Activated CD8-positive, alpha-beta T cell treated with anti-CD3 and anti-CD28 coated beads for 36 hours (primary cell): ENCODE measurements around the gene BAZ1B. TPM values are rescaled to one million over a fixed set of nuclear protein-coding genes. Genes with fewer than 3 reads are reported as not detected.
"Not testable (repeated sequence)": the region's sequence is repeated elsewhere in the genome, so short reads cannot be mapped to it uniquely, and the experiment has no call there.

Experiments used
- ATAC-seq: fragments of 200-7000 bp; cut with Tn5 transposase; one replicate; pipeline ENCODE4 v1.10.0; 2021; ENCODE audit warnings: mild to moderate bottlenecking, moderate library complexity
- CTCF ChIA-PET: fragments of 350-600 bp; sonication (Branson Sonifier 250); formaldehyde crosslinking; loops from one replicate; lab custom pipeline; 2021; ENCODE audit warnings: antibody characterized with exemption; lab: Charles Lee
- POLR2A ChIA-PET: fragments of 350-600 bp; sonication (Branson Sonifier 250); formaldehyde crosslinking; loops from one replicate; lab custom pipeline; 2021; ENCODE audit warnings: antibody characterized with exemption; lab: Charles Lee
- DNase-seq: peaks from one replicate; pipeline ENCODE4 v3.0.0-alpha.2; 2020
- H3K27ac Mint-ChIP-seq: one replicate; pipeline ENCODE4 v1.8.0; 2021; ENCODE audit warnings: mild to moderate bottlenecking, mixed read lengths
- H3K27me3 Mint-ChIP-seq: one replicate; pipeline ENCODE4 v1.8.0; 2021; ENCODE audit warnings: mixed read lengths
- H3K36me3 Mint-ChIP-seq: one replicate; pipeline ENCODE4 v1.8.0; 2021; ENCODE audit warnings: low read depth, mixed read lengths
- H3K4me1 Mint-ChIP-seq: one replicate; pipeline ENCODE4 v1.8.0; 2021; ENCODE audit warnings: low read depth, mixed read lengths
- H3K4me3 Mint-ChIP-seq: one replicate; pipeline ENCODE4 v1.8.0; 2021; ENCODE audit warnings: mild to moderate bottlenecking, moderate library complexity, mixed read lengths
- H3K9me3 Mint-ChIP-seq: one replicate; pipeline ENCODE4 v1.8.0; 2021; ENCODE audit warnings: mixed read lengths
- CTCF ChIP-seq: fragments of 200-600 bp; IDR thresholded peaks from one replicate; pipeline ENCODE4 v1.8.0; 2022; ENCODE audit warnings: antibody characterized with exemption, mild to moderate bottlenecking
- intact Hi-C: fragments of 100-400 bp; cut with micrococcal nuclease; formaldehyde crosslinking; loops from one replicate; pipeline ENCODE4 v1.10.0; 2022
- total RNA-seq, 2 experiments: library from RNA; stranded (reverse); gene quantifications; one replicate each; pipeline ENCODE4 v1.2.3, GENCODE V29; 2021

BAZ1B gene
- total RNA-seq, 2 experiments from 2014 or later = 82.4 to 82.6 TPM

GRCh38 chr7:73496626-73497025 is 25.5 kb downstream of the BAZ1B start:
- Mint-ChIP-seq H3K4me3 (no peak overlapping the region), H3K4me1 (peaks cover 6% of the 10 kb centered on the region), H3K36me3 (peaks cover 72% of the 10 kb centered on the region), H3K9me3 (no peaks in the 10 kb centered on the region), H3K27me3 (no peaks in the 10 kb centered on the region), H3K27ac (no peak overlapping the region)
- intact Hi-C loops = no loop called here
- POLR2A ChIA-PET = no interaction called here
- CTCF ChIA-PET = no interaction called here
- no peak for DNase-seq
- no peak for TF ChIP-seq CTCF
- ATAC-seq = no peak

- CTCF ChIA-PET, H3K27me3 Mint-ChIP-seq, POLR2A ChIA-PET, DNase-seq, H3K27ac Mint-ChIP-seq, H3K9me3 Mint-ChIP-seq, intact Hi-C loops, H3K4me3 Mint-ChIP-seq, ATAC-seq, H3K4me1 Mint-ChIP-seq: not testable (repeated sequence)
- peaks cover 70% of the 10 kb centered on the region for H3K36me3 Mint-ChIP-seq
Measured at GRCh38 chr7:73495507-73495906, 26.6 kb downstream of the BAZ1B start.

- H3K27ac Mint-ChIP-seq = no peak overlapping the region
- DNase-seq (no peak), ATAC-seq (no peak)
- POLR2A ChIA-PET = no interaction called here
- H3K4me1 Mint-ChIP-seq = peaks cover 6% of the 10 kb centered on the region
- no peaks in the 10 kb centered on the region for H3K9me3 Mint-ChIP-seq
- H3K36me3 Mint-ChIP-seq = peaks cover 51% of the 10 kb centered on the region
- no peak overlapping the region for H3K4me3 Mint-ChIP-seq
- H3K27me3 Mint-ChIP-seq = no peaks in the 10 kb centered on the region
- no peak for TF ChIP-seq CTCF
- CTCF ChIA-PET = no interaction called here
- intact Hi-C loops = no loop called here
Measured at GRCh38 chr7:73489976-73490375, 32.1 kb downstream of the BAZ1B start.

GRCh38 chr7:73487486-73487885 is 34.6 kb downstream of the BAZ1B start:
- Mint-ChIP-seq H3K9me3 (no peaks in the 10 kb centered on the region), H3K27me3 (no peaks in the 10 kb centered on the region), H3K4me1 (peaks cover 2% of the 10 kb centered on the region), H3K4me3 (no peak overlapping the region), H3K36me3 (peaks cover 42% of the 10 kb centered on the region), H3K27ac (no peak overlapping the region)
- DNase-seq = no peak
- ChIA-PET CTCF (interaction anchor here (0.6 to 3.1 kb wide), 2 partner anchors 36 to 253 kb away, joined by 3 to 17 read pairs; no protein-coding TSS in a partner anchor), POLR2A (interaction anchor here (0.8 to 1.3 kb wide), 3 partner anchors 10 to 34 kb away, joined by 4 read pairs; partner anchors contain the start of gene BAZ1B)
- intact Hi-C loops = no loop called here
- no peak for TF ChIP-seq CTCF
- ATAC-seq = no peak

- no peak for DNase-seq
- intact Hi-C loops = no loop called here
- ChIA-PET CTCF (no interaction called here), POLR2A (no interaction called here)
- peaks cover 10% of the 10 kb centered on the region for H3K4me1 Mint-ChIP-seq
- no peak overlapping the region for H3K27ac Mint-ChIP-seq
- no peak overlapping the region for H3K4me3 Mint-ChIP-seq
- no peaks in the 10 kb centered on the region for H3K27me3 Mint-ChIP-seq
- ATAC-seq = no peak
- no peak for TF ChIP-seq CTCF
- H3K9me3 Mint-ChIP-seq = no peaks in the 10 kb centered on the region
- peaks cover 51% of the 10 kb centered on the region for H3K36me3 Mint-ChIP-seq
Measured at GRCh38 chr7:73483171-73483570, 38.9 kb downstream of the BAZ1B start.

GRCh38 chr7:73482746-73483145 is 39.3 kb downstream of the BAZ1B start:
- no peaks in the 10 kb centered on the region for H3K9me3 Mint-ChIP-seq
- intact Hi-C loops = no loop called here
- peaks cover 51% of the 10 kb centered on the region for H3K36me3 Mint-ChIP-seq
- ATAC-seq (no peak), DNase-seq (no peak)
- H3K4me3 Mint-ChIP-seq = no peak overlapping the region
- POLR2A ChIA-PET = no interaction called here
- H3K4me1 Mint-ChIP-seq = peaks cover 13% of the 10 kb centered on the region
- no peak overlapping the region for H3K27ac Mint-ChIP-seq
- CTCF ChIA-PET = no interaction called here
- no peak for TF ChIP-seq CTCF
- H3K27me3 Mint-ChIP-seq = no peaks in the 10 kb centered on the region

- DNase-seq, H3K9me3 Mint-ChIP-seq, H3K27ac Mint-ChIP-seq, H3K4me3 Mint-ChIP-seq, ATAC-seq, CTCF ChIA-PET, intact Hi-C loops, H3K27me3 Mint-ChIP-seq: not testable (repeated sequence)
- peaks cover 56% of the 10 kb centered on the region for H3K36me3 Mint-ChIP-seq
- H3K4me1 Mint-ChIP-seq = peaks cover 17% of the 10 kb centered on the region
- POLR2A ChIA-PET = interaction anchor here (0.6 to 1.3 kb wide), 2 partner anchors 31 to 41 kb away, joined by 3 read pairs; no protein-coding TSS in a partner anchor
Measured at GRCh38 chr7:73481521-73481920, 40.6 kb downstream of the BAZ1B start.
